IMR-90 (cell line): ENCODE results near the gene TRIM33. TPM values are rescaled to one million over a fixed set of nuclear protein-coding genes. Genes with fewer than 3 reads are reported as not detected.
A peak's percentile ranks its signal among the peaks of the same experiment; 100 is the strongest.

Experiments used
- ATAC-seq: fragments of 200-7000 bp; cut with Tn5 transposase; 2 replicates; pipeline ENCODE4 v1.9.1; 2020; ENCODE audit warnings: low read depth, mild to moderate bottlenecking, moderate library complexity
- BruUV-seq: library from RNA; stranded (reverse); fragments of 400-500 nt; replicated peaks from 2 replicates; lab custom pipeline; 2021; lab: Mats Ljungman, UMichigan
- CTCF ChIA-PET: fragments of 300-600 bp; formaldehyde crosslinking; extraction: SDS; loops from one replicate; lab custom pipeline; 2021; ENCODE audit warnings: antibody characterized with exemption; lab: Yijun Ruan, JAX
- POLR2A ChIA-PET: fragments of 300-600 bp; sonication (Branson Sonifier 250); formaldehyde crosslinking; loops from one replicate; lab custom pipeline; 2022; ENCODE audit warnings: antibody characterized with exemption; ENCODE audit not compliant: unreplicated experiment; lab: Charles Lee
- DNase-seq: peaks from one replicate; pipeline ENCODE4 v3.0.0; 2013
- H2AFZ ChIP-seq: replicated peaks from 2 replicates; pipeline ENCODE3; 2013; ENCODE audit warnings: low read length, mild to moderate bottlenecking; ENCODE audit not compliant: poor library complexity
- H2AK5ac ChIP-seq: 2 replicates; pipeline ENCODE4 v1.6.1; 2013; ENCODE audit warnings: low read depth, low read length, inconsistent platforms
- H2AK9ac ChIP-seq: replicated peaks from 2 replicates; pipeline ENCODE3; 2013; ENCODE audit warnings: mild to moderate bottlenecking, low read depth, low read length, moderate library complexity; ENCODE audit not compliant: poor library complexity
- H2BK120ac ChIP-seq: 2 replicates; pipeline ENCODE4 v1.6.1; 2013; ENCODE audit warnings: low read depth, low read length, inconsistent platforms
- H2BK15ac ChIP-seq: 3 replicates; pipeline ENCODE4 v1.6.1; 2013; ENCODE audit warnings: low read depth, low read length, inconsistent platforms
- H2BK20ac ChIP-seq: 2 replicates; pipeline ENCODE4 v1.6.1; 2013; ENCODE audit warnings: low read depth, mild to moderate bottlenecking, inconsistent platforms, low read length, moderate library complexity
- H2BK5ac ChIP-seq: 2 replicates; pipeline ENCODE4 v1.6.1; 2013; ENCODE audit warnings: mild to moderate bottlenecking, low read depth, low read length, inconsistent platforms; ENCODE audit not compliant: poor library complexity, severe bottlenecking
- H3K14ac ChIP-seq: replicated peaks from 2 replicates; pipeline ENCODE4 v1.6.1; 2013; ENCODE audit warnings: low read depth, low read length, inconsistent platforms
- H3K18ac ChIP-seq: 2 replicates; pipeline ENCODE4 v1.6.1; 2013; ENCODE audit warnings: low read depth, low read length, control low read depth
- H3K23ac ChIP-seq: 2 replicates; pipeline ENCODE4 v1.6.1; 2013; ENCODE audit warnings: low read depth, low read length, inconsistent platforms
- H3K27ac ChIP-seq: 2 replicates; pipeline ENCODE4 v1.5.1; 2013; ENCODE audit warnings: mild to moderate bottlenecking, control low read depth, low read length; ENCODE audit not compliant: insufficient read depth
- H3K27me3 ChIP-seq: 2 replicates; pipeline ENCODE4 v1.6.1; 2013; ENCODE audit warnings: low read length; ENCODE audit not compliant: control insufficient read depth, insufficient read depth
- H3K36me3 ChIP-seq: 2 replicates; pipeline ENCODE4 v1.6.1; 2013; ENCODE audit warnings: low read length, mixed read lengths; ENCODE audit not compliant: control insufficient read depth, insufficient read depth
- H3K4ac ChIP-seq: 2 replicates; pipeline ENCODE4 v1.6.1; 2013; ENCODE audit warnings: low read depth, low read length, inconsistent platforms
- H3K4me1 ChIP-seq: 2 replicates; pipeline ENCODE4 v1.6.1; 2013; ENCODE audit warnings: low read length, mixed read lengths; ENCODE audit not compliant: control insufficient read depth, insufficient read depth
- H3K4me2 ChIP-seq: 2 replicates; pipeline ENCODE4 v1.6.1; 2013; ENCODE audit warnings: low read depth, mild to moderate bottlenecking, control low read depth, low read length, moderate library complexity
- H3K4me3 ChIP-seq: 2 replicates; pipeline ENCODE4 v1.5.1; 2013; ENCODE audit warnings: low read depth, mild to moderate bottlenecking, control low read depth, low read length, moderate library complexity; ENCODE audit not compliant: insufficient read depth
- H3K56ac ChIP-seq: 2 replicates; pipeline ENCODE4 v1.6.1; 2013; ENCODE audit warnings: low read length, inconsistent platforms; ENCODE audit not compliant: insufficient read depth; ENCODE audit errors: extremely low read depth
- H3K79me1 ChIP-seq, 2 experiments: 2 replicates each; pipeline ENCODE4 v1.6.1; 2013; ENCODE audit warnings: low read length in 2 of 2, inconsistent platforms in 1 of 2, low read depth in 1 of 2
- H3K9ac ChIP-seq: 2 replicates; pipeline ENCODE4 v1.6.1; 2013; ENCODE audit warnings: low read depth, low read length, control low read depth
- H3K9me1 ChIP-seq: 2 replicates; pipeline ENCODE4 v1.6.1; 2013; ENCODE audit warnings: low read length, inconsistent platforms; ENCODE audit not compliant: insufficient read depth
- H3K9me3 ChIP-seq: 2 replicates; pipeline ENCODE4 v1.6.1; 2013; ENCODE audit warnings: low read length; ENCODE audit not compliant: control insufficient read depth, insufficient read depth
- H4K20me1 ChIP-seq: 2 replicates; pipeline ENCODE4 v1.6.1; 2013; ENCODE audit warnings: low read length, inconsistent platforms; ENCODE audit not compliant: insufficient read depth
- H4K5ac ChIP-seq: 2 replicates; pipeline ENCODE4 v1.6.1; 2013; ENCODE audit warnings: mild to moderate bottlenecking, low read depth, low read length, control low read depth
- H4K8ac ChIP-seq, 2 experiments: 2 replicates each; pipeline ENCODE4 v1.6.1; 2013; ENCODE audit warnings: low read depth in 2 of 2, low read length in 2 of 2, control low read depth in 1 of 2, inconsistent platforms in 1 of 2
- H4K91ac ChIP-seq: 2 replicates; pipeline ENCODE4 v1.6.1; 2013; ENCODE audit warnings: low read depth, low read length, inconsistent platforms; ENCODE audit not compliant: insufficient read depth
- CEBPB ChIP-seq: IDR thresholded peaks from 2 replicates; pipeline ENCODE4 v1.6.1; 2012; ENCODE audit warnings: low read depth, low read length, improper control_type of control experiment
- CHD1 ChIP-seq: IDR thresholded peaks from 2 replicates; pipeline ENCODE4 v1.6.1; 2012; ENCODE audit warnings: low read depth, low read length, improper control_type of control experiment
- WGBS, 2 experiments: methylation state at CpG; one replicate each; pipeline versions ENCODE4 v1.1.5 to v1.1.7; 2013; ENCODE audit warnings: missing lambda C conversion rate in 2 of 2; ENCODE audit not compliant: insufficient read length in 1 of 2; ENCODE audit errors: extremely low coverage in 2 of 2; 5-methylcytosine and 5-hydroxymethylcytosine counted together
- dilution Hi-C: fragments of 300-500 bp; cut with HindIII; formaldehyde crosslinking; loops from one replicate; pipeline ENCODE4 v1.14.3; 2018; ENCODE audit warnings: low sequenced_read_pairs; ENCODE audit not compliant: unreplicated experiment
- in situ Hi-C: fragments of 300-500 bp; cut with MboI; formaldehyde crosslinking; loops from 3 replicates; pipeline ENCODE4 v1.14.3; 2019; ENCODE audit warnings: low sequenced_read_pairs, inconsistent platforms, mixed read lengths
- intact Hi-C: fragments of 100-400 bp; cut with micrococcal nuclease; formaldehyde crosslinking; loops from 2 replicates; pipeline ENCODE4 v1.10.0; 2022
- polyA plus RNA-seq, 3 experiments: library from polyadenylated mRNA; depleted of rRNA; stranded (reverse); fragments of >200 nt; gene quantifications; 2 replicates each; pipeline ENCODE4 v1.2.3, GENCODE V29; 2012; ENCODE audit warnings: low replicate concordance in 1 of 3
- total RNA-seq: library from RNA; depleted of rRNA; stranded (reverse); fragments of >200 nt; gene quantifications from 2 replicates; pipeline ENCODE4 v1.2.3, GENCODE V29; 2012

Gene TRIM33
- total and polyA plus RNA-seq, 2 of the 4 experiments (the other 2 are of a cell fraction), result 9.5 to 40.1 TPM

DNA sequence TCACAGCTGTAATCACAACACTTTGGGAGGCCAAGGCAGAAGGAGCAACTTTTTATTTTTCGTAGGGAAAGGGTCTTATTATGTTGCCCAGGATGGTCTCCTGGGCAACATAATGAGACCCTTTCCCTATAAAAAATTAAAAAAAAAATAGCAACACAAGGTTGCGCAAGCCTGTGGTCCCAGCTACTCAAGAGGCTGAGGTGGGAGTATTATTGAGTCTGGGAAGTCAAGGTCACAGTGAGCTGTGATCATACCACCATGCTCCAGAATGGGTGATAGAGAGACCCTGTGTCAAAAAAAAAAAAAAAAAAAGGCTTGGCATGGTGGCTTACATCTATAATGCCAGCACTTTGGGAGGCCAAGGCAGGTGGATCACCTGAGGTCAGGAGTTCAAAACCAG, 131.6 kb downstream of the TRIM33 start:
- no peak overlapping the region for H2AFZ ChIP-seq
- CTCF ChIA-PET, result interaction anchor here (0.6 to 0.7 kb wide), 5 partner anchors 24 to 732 kb away, joined by 3 to 5 read pairs (median 3); no protein-coding TSS in a partner anchor
- BruUV-seq, result no TSS peak
- H4K20me1 ChIP-seq, result no peaks in the 10 kb centered on the region
- H3K79me1 ChIP-seq, result no peaks in the 10 kb centered on the region
- TF ChIP-seq CHD1 (no peak), CEBPB (0 out of 2 replicates have a peak, but pooled peaks have one; percentile 18)
- H2BK15ac ChIP-seq, result no peak overlapping the region
- no peak overlapping the region for H3K4ac ChIP-seq
- no peak overlapping the region for H2AK5ac ChIP-seq
- no peak overlapping the region for H3K23ac ChIP-seq
- DNase-seq, result no peak
- no peak overlapping the region for H3K18ac ChIP-seq
- no peak overlapping the region for H3K27ac ChIP-seq
- in situ Hi-C loops (no loop called here), intact Hi-C loops (no loop called here), dilution Hi-C loops (no loop called here)
- no peaks in the 10 kb centered on the region for H3K36me3 ChIP-seq
- POLR2A ChIA-PET, result no interaction called here
- H3K4me3 ChIP-seq, result no peak overlapping the region
- no peak overlapping the region for H3K9ac ChIP-seq
- H3K9me3 ChIP-seq, result peaks cover 2% of the 10 kb centered on the region; the same call in 1 of the 2 replicates
- H2BK120ac ChIP-seq, result no peak overlapping the region
- H3K4me1 ChIP-seq, result no peaks in the 10 kb centered on the region
- H2AK9ac ChIP-seq, result no peak overlapping the region
- no peak overlapping the region for H2BK20ac ChIP-seq
- H3K14ac ChIP-seq, result no peak overlapping the region
- no peaks in the 10 kb centered on the region for H3K27me3 ChIP-seq
- whole genome bisulfite sequencing, 2 experiments, result no CpG with 5 or more reads among the region's 2 CpGs
- no peak overlapping the region for H3K56ac ChIP-seq
- H3K9me1 ChIP-seq, result no peaks in the 10 kb centered on the region
- H4K5ac ChIP-seq, result no peak overlapping the region
- H4K8ac ChIP-seq, result no peak overlapping the region
- ATAC-seq, result no peak
- H4K91ac ChIP-seq, result no peak overlapping the region
- no peak overlapping the region for H3K4me2 ChIP-seq
- no peak overlapping the region for H2BK5ac ChIP-seq
